SK-N-SH (cell line): ENCODE results near the gene LTBP1. TPM values are rescaled to one million over a fixed set of nuclear protein-coding genes. Genes with fewer than 3 reads are reported as not detected.

Experiments
- CTCF ChIA-PET: fragments of 300-600, 350-600 bp; formaldehyde crosslinking; extraction: SDS; loops from one replicate; lab custom pipeline; 2021; lab: Yijun Ruan, JAX
- POLR2A ChIA-PET: fragments of 350-600 bp; sonication (Branson Sonifier 250); formaldehyde crosslinking; extraction: SDS; loops from one replicate; lab custom pipeline; 2020; ENCODE audit warnings: antibody characterized with exemption, inconsistent platforms; lab: Yijun Ruan, JAX
- DNase-seq: peaks from one replicate; pipeline ENCODE4 v3.0.0; 2012
- H2AFZ ChIP-seq: fragments of 200-600 bp; sonication (generic); 2 replicates; pipeline ENCODE4 v1.8.1; 2016; ENCODE audit warnings: antibody characterized with exemption, mild to moderate bottlenecking, low read depth
- H3F3A ChIP-seq: fragments of 200-600 bp; sonication (generic); replicated peaks from 2 replicates; pipeline ENCODE3; 2016; ENCODE audit warnings: antibody characterized with exemption, mild to moderate bottlenecking; ENCODE audit not compliant: insufficient read depth
- H3K27ac ChIP-seq, 2 experiments: fragments of 200-500 bp in 1 of 2; fragments of 200-600 bp in 1 of 2; sonication (Bioruptor generic) in 1 of 2; sonication (generic), shearing (Covaris generic) in 1 of 2; 2 replicates each; pipeline versions ENCODE4 v1.5.1 to v1.6.1; 2014 to 2016; ENCODE audit warnings: low read depth in 2 of 2, inconsistent platforms in 1 of 2, low read length in 1 of 2, mild to moderate bottlenecking in 1 of 2, mixed read lengths in 1 of 2
- H3K27me3 ChIP-seq: fragments of 200-600 bp; sonication (generic), shearing (Covaris generic); 2 replicates; pipeline ENCODE4 v1.6.1; 2016; ENCODE audit warnings: mixed run types; ENCODE audit not compliant: insufficient read depth
- H3K36me3 ChIP-seq, 2 experiments: fragments of 200-500 bp in 1 of 2; fragments of 200-600 bp in 1 of 2; sonication (Bioruptor generic) in 1 of 2; sonication (generic) in 1 of 2; replicated peaks in 1 of 2; 2 replicates each; pipeline versions ENCODE3 to v1.5.1; 2014 to 2016; ENCODE audit warnings: low read length in 1 of 2, mild to moderate bottlenecking in 1 of 2; ENCODE audit not compliant: insufficient read depth in 2 of 2, control insufficient read depth in 1 of 2
- H3K4me1 ChIP-seq, 2 experiments: fragments of 200-500 bp in 1 of 2; fragments of 200-600 bp in 1 of 2; sonication (Bioruptor generic) in 1 of 2; sonication (generic), shearing (Covaris generic) in 1 of 2; 2 replicates each; pipeline versions ENCODE4 v1.5.1 to v1.6.1; 2014 to 2016; ENCODE audit warnings: low read depth in 1 of 2, low read length in 1 of 2, mixed run types in 1 of 2; ENCODE audit not compliant: insufficient read depth in 2 of 2, control insufficient read depth in 1 of 2
- H3K4me2 ChIP-seq: fragments of 200-600 bp; sonication (generic), shearing (Covaris generic); 2 replicates; pipeline ENCODE4 v1.6.1; 2017; ENCODE audit warnings: mixed run types
- H3K4me3 ChIP-seq, 2 experiments: fragments of 200-500 bp in 1 of 2; fragments of 200-600 bp in 1 of 2; sonication (Bioruptor generic) in 1 of 2; sonication (generic), shearing (Covaris generic) in 1 of 2; 2 replicates each; pipeline versions ENCODE4 v1.5.1 to v1.8.1; 2014 to 2016; ENCODE audit warnings: low read depth in 2 of 2, inconsistent platforms in 1 of 2, low read length in 1 of 2, mild to moderate bottlenecking in 1 of 2, mixed read lengths in 1 of 2, moderate library complexity in 1 of 2
- H3K79me2 ChIP-seq: fragments of 200-600 bp; sonication (generic); 2 replicates; pipeline ENCODE4 v1.8.1; 2017; ENCODE audit warnings: mild to moderate bottlenecking; ENCODE audit not compliant: insufficient read depth
- H3K9ac ChIP-seq: fragments of 200-600 bp; sonication (generic); 2 replicates; pipeline ENCODE4 v1.6.1; 2017; ENCODE audit warnings: mixed run types
- H3K9me2 ChIP-seq: fragments of 200-600 bp; sonication (generic); 2 replicates; pipeline ENCODE4 v1.6.1; 2017; ENCODE audit warnings: mixed run types
- H3K9me3 ChIP-seq: fragments of 200-600 bp; sonication (generic); 2 replicates; pipeline ENCODE4 v1.6.1; 2017; ENCODE audit warnings: mixed run types, mild to moderate bottlenecking, moderate library complexity
- H4K20me1 ChIP-seq: fragments of 200-600 bp; sonication (generic); 2 replicates; pipeline ENCODE4 v1.6.1; 2017; ENCODE audit warnings: mild to moderate bottlenecking, mixed run types; ENCODE audit not compliant: insufficient read depth
- CTCF ChIP-seq: fragments of 200-600 bp; sonication (generic); IDR thresholded peaks from 2 replicates; pipeline ENCODE4 v1.6.1; 2017; ENCODE audit warnings: antibody characterized with exemption, mild to moderate bottlenecking, moderate library complexity
- EP300 ChIP-seq, 2 experiments: IDR thresholded peaks; 2 replicates each; pipeline versions ENCODE4 v1.4.0 to v1.6.1; 2012; ENCODE audit warnings: borderline replicate concordance in 1 of 2, low read depth in 1 of 2, low read length in 1 of 2
- GABPA ChIP-seq: IDR thresholded peaks from 2 replicates; pipeline ENCODE4 v1.4.0; 2012; ENCODE audit warnings: low read depth, mild to moderate bottlenecking
- NFIC ChIP-seq: IDR thresholded peaks from 2 replicates; pipeline ENCODE4 v1.4.0; 2012; ENCODE audit warnings: borderline replicate concordance
- NRF1 ChIP-seq: IDR thresholded peaks from 2 replicates; pipeline ENCODE4 v1.6.1; 2012; ENCODE audit warnings: low read depth, mild to moderate bottlenecking, low read length
- RAD21 ChIP-seq: IDR thresholded peaks from 2 replicates; pipeline ENCODE4 v1.6.1; 2012; ENCODE audit warnings: mild to moderate bottlenecking, low read length
- RCOR1 ChIP-seq: fragments of 150-350 bp; IDR thresholded peaks from 2 replicates; pipeline ENCODE4 v1.6.1; 2017; ENCODE audit warnings: antibody characterized with exemption, low read length
- TEAD4 ChIP-seq: IDR thresholded peaks from 2 replicates; pipeline ENCODE4 v1.4.0; 2012; ENCODE audit warnings: mild to moderate bottlenecking, borderline replicate concordance; ENCODE audit not compliant: insufficient read depth
- WGBS: methylation state at CpG from one replicate; pipeline ENCODE4 v1.1.6; 2017; ENCODE audit warnings: low lambda C conversion rate; 5-methylcytosine and 5-hydroxymethylcytosine counted together
- polyA plus RNA-seq, 3 experiments: library from polyadenylated mRNA; depleted of rRNA; stranded (reverse); fragments of >200 nt; gene quantifications; 2 replicates each; pipeline ENCODE4 v1.2.3, GENCODE V29; 2012
- TF ChIP-seq, protein P1 (sequence below): IDR thresholded peaks from 2 replicates; pipeline ENCODE4 v1.4.0; 2012; ENCODE audit warnings: low read depth, borderline replicate concordance

Gene LTBP1
- polyA plus RNA-seq, 1 of the 3 experiments (the other 2 are of a cell fraction): 467 TPM

GRCh38 chr2:32976409-32977063 lies 29.8 kb downstream of the LTBP1 start:
- Histone ChIP-seq H3K27ac (no peak overlapping the region), H3K9ac (no peak overlapping the region), H3K9me3 (peaks cover 23% of the 10 kb centered on the region; the same call in 1 of the 2 replicates), H2AFZ (no peak overlapping the region), H3K36me3 (peaks cover 0 to 9% of the 10 kb centered on the region in 2 experiments), H3K9me2 (no peaks in the 10 kb centered on the region), H3K4me2 (no peak overlapping the region), H3K27me3 (no peaks in the 10 kb centered on the region), H3F3A (no peaks in the 10 kb centered on the region), H3K79me2 (peaks cover 5% of the 10 kb centered on the region; the same call in 1 of the 2 replicates), H4K20me1 (no peaks in the 10 kb centered on the region), H3K4me1 (peaks cover 0 to 4% of the 10 kb centered on the region in 2 experiments; a peak in 2 of 4 replicates), H3K4me3 (no peak overlapping the region)
- CTCF ChIA-PET: no interaction called here
- WGBS: 42% methylated on average over 6 of the region's 6 CpGs
- DNase-seq: no peak
- TF ChIP-seq RCOR1: no peak
- TF ChIP-seq CTCF: no peak
- POLR2A ChIA-PET: no interaction called here

DNA sequence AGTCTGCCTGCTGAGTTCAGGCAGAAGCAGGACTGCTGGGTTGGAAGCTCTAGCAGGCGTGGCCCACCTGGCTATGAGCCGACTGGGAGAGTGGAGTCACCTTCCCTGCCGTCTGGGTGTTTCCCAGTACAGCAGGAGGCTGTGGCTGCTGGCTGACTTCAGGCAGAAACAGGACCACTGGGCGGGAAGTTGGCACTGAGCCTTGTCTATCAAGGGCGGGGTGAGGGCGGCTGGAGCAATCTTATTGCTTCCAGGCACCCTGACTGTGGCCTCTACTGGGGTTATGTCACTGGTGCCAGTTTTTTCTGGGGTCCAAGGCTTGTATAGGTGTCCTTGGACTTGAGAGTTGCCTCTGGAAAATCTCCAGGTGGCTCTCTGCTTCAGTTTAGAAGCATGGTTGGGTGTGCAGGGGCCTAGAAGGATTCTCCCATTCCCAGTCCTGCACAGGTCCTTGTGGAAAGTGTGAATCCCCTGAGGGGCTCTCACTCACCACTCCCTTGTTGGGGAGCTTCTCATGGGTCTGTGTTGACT lies 30.5 kb downstream of the LTBP1 start:
- Histone ChIP-seq H3K9me2 (no peaks in the 10 kb centered on the region), H4K20me1 (no peaks in the 10 kb centered on the region), H3K4me1 (peaks cover 0 to 4% of the 10 kb centered on the region in 2 experiments; a peak in 1 of 4 replicates), H3K27ac (no peak overlapping the region), H3K4me3 (no peak overlapping the region), H3K9me3 (peaks cover 23% of the 10 kb centered on the region; the same call in 1 of the 2 replicates), H3K9ac (no peak overlapping the region), H2AFZ (no peak overlapping the region), H3K27me3 (no peaks in the 10 kb centered on the region)
- CTCF ChIA-PET: no interaction called here
- DNase-seq: no peak
- WGBS: 33% methylated on average over 3 of the region's 6 CpGs
- no peak for TF ChIP-seq EP300 (IDR thresholded peaks at IDR 0.05; ENCODE audit: borderline replicate concordance in 1 of 2, low read depth in 1 of 2, low read length in 1 of 2)
- no peak for TF ChIP-seq NRF1
- TF ChIP-seq, protein P1, sequence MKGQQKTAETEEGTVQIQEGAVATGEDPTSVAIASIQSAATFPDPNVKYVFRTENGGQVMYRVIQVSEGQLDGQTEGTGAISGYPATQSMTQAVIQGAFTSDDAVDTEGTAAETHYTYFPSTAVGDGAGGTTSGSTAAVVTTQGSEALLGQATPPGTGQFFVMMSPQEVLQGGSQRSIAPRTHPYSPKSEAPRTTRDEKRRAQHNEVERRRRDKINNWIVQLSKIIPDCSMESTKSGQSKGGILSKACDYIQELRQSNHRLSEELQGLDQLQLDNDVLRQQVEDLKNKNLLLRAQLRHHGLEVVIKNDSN: no peak
- TF ChIP-seq NFIC: peak; percentile 24; the same call in 1 of the 2 replicates
- TF ChIP-seq, all 33 proteins: peak for 1
- Histone ChIP-seq H3F3A (no peaks in the 10 kb centered on the region), H3K4me2 (no peak overlapping the region), H3K36me3 (peaks cover 0 to 9% of the 10 kb centered on the region in 2 experiments), H3K79me2 (peaks cover 5% of the 10 kb centered on the region; the same call in 1 of the 2 replicates)
- POLR2A ChIA-PET: no interaction called here

GRCh38 chr2:32981612-32982011 lies 34.9 kb downstream of the LTBP1 start:
- Histone ChIP-seq H3F3A (no peaks in the 10 kb centered on the region), H3K9ac (no peak overlapping the region), H3K9me3 (peaks cover 6% of the 10 kb centered on the region; the same call in 1 of the 2 replicates), H3K4me2 (no peak overlapping the region), H4K20me1 (no peaks in the 10 kb centered on the region), H2AFZ (no peak overlapping the region), H3K27me3 (no peaks in the 10 kb centered on the region), H3K36me3 (peaks cover 0 to 9% of the 10 kb centered on the region in 2 experiments), H3K9me2 (no peaks in the 10 kb centered on the region), H3K4me3 (no peak overlapping the region), H3K27ac (no peak overlapping the region), H3K4me1 (peaks cover 0 to 4% of the 10 kb centered on the region in 2 experiments; a peak in 1 of 4 replicates), H3K79me2 (no peaks in the 10 kb centered on the region)
- no peak for DNase-seq
- CTCF ChIA-PET: no interaction called here
- 34% methylated on average over 4 of the region's 4 CpGs for WGBS
- POLR2A ChIA-PET: no interaction called here
- TF ChIP-seq TEAD4: no peak
- TF ChIP-seq RCOR1: no peak
- TF ChIP-seq GABPA: no peak
- no peak for TF ChIP-seq CTCF
- TF ChIP-seq RAD21: no peak
